NCI-H446 treated with DMSO at 0.1 percent for 48 hours (cell line): ENCODE data around the gene VAPB.
"Not testable (repeated sequence)": the region's sequence is repeated elsewhere in the genome, so short reads cannot be mapped to it uniquely, and the experiment has no call there.

Source experiments
- DNase-seq: peaks from one replicate; lab custom pipeline; 2025; lab: John Stamatoyannopoulos, UW

Gene VAPB

DNA sequence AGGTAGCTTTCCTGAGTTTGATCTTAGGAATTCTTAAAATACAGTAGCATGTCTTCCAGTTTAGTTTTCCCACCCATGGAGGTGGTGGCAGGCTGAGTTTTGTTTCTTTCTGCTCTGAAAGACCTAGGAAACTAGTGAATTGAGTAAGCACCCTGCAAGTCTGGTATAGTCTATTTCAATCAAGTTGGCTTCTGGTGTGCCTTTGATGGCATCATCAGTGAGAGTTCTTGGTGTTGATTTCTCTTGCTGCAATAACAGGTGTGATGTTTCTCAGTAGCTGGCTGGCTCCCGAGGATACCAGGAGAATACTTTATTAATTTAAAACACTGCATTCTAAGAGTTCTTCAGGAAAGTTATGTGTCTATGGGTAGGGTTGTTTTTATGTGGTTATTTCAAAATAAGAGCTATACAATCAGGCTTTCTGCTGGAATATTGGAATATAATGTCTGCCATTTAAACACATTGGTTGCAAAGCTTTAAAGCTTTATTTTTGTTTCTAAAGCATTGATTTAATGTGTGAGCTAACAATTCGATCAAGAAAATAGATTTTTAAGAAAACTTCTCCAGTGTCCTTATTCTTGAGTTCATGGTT lies 19.0 kb downstream of the VAPB start:
- DNase-seq, result no peak

DNA sequence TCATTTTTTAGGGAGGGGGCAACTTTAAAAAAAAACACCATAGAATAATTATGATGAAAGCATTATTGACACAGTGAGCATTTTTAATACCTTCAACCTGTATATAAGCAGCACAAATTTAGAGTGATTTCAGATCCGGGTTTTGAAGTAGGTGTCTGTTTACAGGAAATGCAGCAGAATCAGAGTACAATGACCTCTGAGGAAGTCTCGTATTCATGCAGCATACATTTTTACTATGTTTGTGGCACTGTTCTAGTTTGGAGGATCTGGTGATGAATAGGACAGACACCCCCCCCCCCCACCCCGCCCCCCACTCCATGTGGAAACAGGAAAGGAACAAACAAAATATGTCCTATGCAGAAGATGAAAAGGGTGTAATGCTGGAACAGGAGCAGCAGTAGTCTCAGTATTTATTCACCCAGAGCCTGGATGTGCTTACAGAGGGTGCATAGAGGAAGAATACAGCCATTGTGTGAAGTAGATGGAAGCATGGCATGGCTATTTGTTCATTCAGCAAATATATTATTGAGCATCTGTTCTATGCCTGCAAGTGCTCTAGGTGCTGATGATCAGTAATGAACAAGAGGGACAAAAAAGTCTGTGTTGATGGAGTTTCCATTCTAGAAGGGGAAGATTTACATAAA lies 19.7 kb downstream of the VAPB start:
- no peak for DNase-seq

DNA sequence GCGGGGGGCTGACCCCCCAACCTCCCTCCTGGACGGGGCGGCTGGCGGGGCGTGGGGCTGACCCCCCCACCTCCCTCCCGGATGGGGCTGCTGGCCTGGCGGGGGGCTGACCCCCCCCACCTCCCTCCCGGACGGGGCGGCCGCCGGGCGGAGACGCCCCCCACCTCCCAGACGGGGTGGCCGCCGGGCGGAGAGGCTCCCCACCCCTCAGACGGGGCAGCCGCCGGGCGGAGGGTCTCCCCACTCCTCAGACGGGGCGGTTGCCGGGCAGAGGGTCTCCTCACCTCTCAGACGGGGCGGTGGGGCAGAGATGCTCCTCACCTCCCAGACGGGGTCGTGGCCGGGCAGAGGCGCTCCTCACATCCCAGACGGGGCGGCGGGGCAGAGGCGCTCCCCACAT lies 25.2 kb downstream of the VAPB start:
- DNase-seq, result not testable (repeated sequence)

DNA sequence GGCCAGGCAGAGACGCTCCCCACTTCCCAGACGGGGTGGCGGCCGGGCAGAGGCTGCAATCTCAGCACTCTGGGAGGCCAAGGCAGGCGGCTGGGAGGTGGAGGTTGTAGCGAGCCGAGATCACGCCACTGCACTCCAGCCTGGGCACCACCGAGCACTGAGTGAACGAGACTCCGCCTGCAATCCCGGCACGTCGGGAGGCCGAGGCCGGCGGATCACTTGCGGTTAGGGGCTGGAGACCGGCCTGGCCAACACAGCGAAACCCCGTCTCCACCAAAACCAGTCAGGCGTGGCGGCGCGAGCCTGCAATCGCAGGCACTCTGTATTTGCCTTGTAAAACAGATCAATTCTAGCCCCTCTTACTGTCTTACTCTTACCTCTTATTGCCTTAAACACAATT lies 25.8 kb downstream of the VAPB start:
- not testable (repeated sequence) for DNase-seq

DNA sequence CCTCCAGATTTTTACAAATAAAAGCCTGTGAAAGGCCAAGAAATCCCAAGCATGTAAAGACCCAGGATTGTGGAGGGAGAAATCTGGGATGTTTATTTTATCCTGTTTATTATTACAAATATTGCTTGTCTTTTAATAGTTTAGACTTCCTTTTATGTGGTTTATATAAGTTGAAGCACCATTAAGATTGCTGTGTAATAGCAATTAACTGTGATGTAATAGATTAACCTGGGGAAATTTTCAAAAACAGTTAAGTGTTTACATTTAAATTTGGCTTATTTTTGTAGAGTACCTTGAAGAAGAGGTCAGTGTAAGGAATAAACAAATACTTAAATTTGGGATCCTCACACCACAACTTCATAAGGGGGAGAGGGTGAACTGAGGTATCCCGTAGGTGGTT lies 27.0 kb downstream of the VAPB start:
- DNase-seq, result no peak

DNA sequence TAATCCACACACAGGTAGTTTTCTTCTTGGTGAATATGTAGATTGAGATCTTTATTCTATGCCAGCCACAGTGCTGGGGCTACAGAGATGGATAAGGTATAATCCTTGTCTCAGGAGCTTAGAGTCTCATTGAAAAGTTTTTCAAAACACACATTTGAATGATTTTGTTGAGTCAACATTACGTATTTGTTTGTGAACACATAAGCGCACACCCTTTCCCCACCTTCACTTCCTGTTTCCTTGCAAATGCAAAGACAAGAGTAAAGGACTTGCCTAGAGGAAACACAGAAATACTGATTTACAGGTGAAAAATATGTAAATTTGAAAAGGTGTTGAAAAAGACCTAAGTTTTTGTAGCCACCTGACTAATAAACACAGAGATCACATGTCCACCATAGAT lies 27.8 kb downstream of the VAPB start:
- DNase-seq, result no peak

DNA sequence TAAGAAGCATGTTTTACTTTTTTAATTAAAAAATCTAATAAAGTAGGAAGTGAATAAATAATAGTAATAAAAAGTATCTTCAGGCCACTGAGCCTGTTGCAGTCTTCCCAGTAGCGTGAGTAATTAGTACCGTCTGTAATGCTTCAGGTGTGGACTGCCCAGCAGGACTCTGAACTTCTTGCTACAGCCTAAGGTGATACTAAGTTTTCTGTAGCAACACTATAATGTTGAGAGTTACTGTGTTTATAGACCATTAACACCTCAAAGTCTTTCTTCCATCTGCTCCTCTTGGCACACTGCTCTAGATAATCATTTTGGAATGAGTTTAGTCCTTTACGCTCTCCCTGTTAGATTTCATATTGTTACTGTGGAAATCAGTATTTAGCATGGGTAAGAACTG lies 28.4 kb downstream of the VAPB start:
- peak; percentile 41 for DNase-seq

DNA sequence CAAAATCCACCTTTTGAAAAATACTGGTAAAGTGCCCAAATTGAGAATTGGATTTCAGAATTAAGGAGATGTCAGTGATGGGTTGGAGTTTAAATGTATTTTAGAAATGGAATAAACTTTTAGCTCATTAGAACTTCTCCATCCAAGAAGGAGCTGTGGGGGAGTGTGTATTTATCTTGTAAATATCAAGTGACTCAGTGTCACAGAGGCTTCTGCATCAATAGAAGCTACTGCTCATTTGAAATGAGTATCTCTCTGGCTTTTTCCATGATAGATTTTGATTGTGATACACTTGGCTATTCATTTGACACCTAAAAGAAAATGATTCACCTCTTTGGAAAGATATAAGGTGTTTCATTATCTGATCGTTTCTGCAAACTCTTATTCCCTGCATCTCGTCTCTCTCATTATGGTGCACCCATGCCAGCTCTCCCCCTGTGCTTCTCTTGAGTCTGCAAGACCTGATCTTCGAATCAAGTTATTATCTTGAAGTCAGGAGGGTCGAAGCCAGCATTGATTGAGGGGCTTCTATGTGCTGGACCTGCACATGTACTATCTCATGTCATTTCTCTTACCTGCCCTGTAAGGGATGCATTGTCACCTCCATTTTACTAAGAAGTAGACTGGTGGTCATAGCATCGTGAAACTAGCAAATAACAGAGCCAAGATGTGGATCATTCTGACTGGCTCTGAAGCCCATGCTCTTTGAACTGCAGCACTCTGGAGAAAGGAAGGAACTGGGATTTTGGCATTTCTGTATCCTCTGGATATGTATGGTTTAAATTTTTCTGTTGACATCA lies 30.1 kb downstream of the VAPB start:
- no peak for DNase-seq

DNA sequence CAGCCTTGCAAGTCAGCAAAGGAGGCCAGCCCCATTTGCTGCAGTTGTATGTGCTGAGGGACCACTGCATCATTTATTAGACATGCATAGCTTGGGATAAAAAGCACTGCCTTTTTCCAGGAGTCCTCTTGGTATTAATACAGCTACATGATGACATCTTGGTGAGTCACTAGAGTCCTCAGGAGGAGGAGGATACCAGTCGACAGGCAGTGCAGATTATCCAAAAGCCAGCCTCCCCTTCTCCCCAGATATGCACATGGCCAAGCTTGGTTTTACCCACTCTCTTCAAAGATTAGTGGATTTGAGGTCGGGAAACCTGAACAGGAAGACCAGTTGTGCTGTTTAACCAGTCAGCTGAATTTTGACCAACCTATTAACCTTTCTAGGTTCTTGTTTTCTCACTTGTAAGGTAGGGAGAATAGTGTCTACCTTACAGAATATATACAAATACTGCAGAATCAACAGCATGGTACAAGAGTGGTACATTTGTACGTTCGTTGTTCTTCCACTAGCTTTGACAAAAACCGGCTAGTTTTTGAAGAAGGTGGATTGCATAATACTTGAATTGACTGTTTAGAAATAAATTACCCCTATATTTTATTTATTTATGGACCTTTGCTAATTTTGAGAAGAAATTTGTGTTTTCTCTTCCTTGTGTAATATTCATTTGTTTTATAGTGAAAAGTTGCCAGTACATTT lies 31.9 kb downstream of the VAPB start:
- no peak for DNase-seq

DNA sequence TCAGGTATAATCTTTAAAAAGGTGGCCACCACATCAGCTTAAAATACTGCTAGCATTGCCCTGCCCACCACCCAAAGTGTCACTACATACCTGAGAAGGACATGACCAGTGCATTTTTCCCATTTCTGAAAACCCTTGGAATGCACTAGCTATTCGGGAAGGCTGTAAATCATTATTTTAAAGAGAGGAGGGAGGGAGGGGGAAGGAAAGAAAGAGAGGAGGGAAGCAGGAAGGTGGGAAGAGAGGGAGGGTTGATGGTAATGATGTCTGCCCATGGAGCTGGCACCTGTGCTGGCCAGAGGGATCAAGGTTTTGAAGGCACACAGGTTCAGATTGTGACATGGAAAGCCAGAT lies 32.4 kb downstream of the VAPB start:
- DNase-seq, result no peak

DNA sequence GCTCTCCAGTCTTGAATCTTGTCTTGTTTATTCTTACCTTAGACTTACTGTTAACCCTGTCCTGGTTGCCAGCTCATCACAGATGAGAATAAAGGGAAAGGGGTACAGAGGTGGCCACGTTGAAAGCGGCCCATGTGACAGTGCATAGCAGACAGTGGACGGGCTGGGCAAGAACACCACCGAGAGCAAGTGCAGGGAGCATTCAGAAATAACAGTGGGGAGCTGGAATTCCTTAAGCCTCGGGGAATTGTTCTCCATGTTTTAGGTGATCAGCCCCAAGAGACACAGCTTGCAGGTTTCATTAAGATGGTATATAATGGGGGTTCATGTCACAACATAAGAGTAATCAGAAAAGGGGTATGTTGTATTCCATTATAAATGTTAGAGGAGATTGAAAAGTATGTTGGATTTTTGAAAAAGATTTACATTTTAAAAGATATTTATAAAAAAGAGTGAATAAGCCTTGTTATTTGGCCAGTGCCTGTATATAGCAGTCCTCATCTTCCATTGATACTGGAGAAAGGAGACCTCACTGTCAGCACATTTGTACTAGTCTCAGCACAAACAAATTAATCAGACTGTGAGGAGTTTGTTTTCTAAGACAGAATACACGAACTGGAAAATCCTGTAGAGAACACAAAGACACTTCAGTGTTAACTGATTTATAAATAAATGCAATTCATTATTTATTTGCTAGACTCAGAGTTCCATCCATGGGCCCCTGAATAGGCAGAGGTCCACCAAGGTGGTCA lies 35.4 kb downstream of the VAPB start:
- no peak for DNase-seq

DNA sequence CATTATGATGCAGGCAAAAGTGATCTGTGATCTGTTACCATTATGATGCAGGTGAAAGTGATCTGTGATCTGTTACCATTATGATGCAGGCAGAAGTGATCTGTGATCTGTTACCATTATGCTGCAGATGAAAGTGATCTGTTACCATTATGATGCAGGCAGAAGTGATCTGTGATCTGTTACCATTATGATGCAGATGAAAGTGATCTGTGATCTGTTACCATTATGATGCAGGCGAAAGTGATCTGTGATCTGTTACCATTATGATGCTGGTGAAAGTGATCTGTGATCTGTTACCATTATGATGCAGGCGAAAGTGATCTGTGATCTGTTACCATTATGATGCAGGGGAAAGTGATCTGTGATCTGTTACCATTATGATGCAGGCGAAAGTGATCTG lies 38.5 kb downstream of the VAPB start:
- not testable (repeated sequence) for DNase-seq

DNA sequence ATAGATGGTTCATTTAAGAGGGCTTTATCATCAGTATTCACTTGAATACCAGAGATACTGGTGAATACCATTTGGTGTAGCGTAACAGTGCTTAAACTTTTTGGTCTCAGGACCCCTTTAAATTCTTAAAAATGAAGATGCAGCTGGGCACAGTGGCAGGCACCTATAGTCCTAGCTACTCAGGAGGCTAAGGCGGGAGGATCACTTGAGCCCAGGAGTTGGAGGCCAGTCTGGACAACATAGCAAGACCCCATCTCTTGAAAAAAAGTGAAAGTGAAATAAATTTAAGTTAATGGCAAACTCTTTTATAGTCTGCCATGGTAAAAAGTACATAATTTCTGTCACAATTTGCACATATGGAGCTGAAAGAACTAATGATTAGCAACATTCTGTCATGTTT lies 39.3 kb downstream of the VAPB start:
- DNase-seq, result no peak

DNA sequence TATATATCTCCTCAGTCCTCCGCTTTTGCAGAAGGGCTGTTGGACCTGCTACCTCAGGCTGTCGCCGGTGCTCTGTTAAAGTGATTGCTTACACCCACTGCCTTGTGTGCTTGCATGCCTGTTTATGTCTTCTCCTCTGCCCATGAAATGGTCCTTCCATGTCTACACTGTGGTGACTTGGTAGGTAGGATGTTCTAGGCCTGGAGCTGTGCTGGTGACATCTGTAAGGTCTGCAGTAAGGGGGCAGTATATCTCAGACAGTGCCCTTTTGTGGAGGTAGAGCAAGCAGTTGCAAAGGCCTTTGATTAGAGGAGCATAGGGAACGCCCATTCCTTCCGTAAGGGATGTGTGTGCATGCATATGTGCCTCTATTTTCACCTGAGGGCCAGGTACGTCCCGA lies 40.3 kb downstream of the VAPB start:
- no peak for DNase-seq

DNA sequence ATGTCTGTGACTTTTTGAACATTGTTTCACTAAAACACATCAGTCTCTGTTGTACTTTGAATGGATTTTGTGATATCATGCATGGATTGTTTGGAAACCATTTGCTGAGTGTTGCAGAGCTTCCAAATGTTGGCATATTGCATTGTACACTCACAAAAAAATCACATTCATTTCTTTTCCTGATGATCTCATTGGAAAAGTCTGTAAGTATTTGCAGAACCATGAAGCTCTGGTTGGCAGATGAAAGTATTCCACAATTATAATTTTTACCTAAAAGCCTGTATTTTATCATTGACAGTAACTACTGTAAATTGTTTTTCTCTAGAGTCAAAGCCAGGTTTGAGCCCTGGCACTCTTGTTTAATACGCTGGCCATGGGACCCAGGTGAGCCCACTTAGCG lies 42.1 kb downstream of the VAPB start:
- DNase-seq, result no peak

DNA sequence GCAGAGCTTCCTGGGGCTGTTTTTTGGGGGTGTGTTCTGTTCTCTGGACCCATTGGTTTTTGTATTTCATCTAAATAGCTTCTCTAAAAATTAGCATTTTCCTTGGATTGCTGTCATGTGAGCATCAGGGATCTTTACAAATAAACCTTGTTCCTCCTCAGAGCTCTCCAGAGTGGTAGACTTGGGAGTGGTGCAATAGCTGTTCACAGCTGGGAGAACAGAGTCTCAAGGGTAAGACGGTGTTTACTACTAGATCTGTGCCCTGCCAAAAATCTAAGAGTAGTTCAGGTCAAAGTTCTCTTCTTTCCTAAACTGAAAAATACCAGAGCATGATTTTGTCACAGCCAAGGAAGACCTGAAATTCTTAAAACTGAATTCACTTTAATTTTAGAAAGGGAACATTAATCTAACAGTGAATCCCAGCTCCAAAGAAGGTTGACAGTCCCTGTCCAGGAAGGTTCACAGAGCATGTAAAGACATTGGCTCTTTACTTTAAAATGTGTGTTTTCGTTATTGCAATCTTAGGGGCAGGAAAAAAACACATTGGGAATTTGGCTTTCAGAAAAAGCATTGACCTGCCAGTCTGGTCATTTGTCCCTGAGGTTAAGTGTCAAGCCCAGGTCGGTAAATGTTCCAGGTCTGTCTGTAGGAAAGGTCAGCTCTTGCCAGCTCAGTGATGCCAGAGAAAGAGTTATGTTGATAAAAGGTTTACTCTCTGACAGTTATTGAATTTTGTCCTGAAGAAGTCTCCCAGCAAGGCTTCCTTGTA lies 43.3 kb downstream of the VAPB start:
- no peak for DNase-seq

DNA sequence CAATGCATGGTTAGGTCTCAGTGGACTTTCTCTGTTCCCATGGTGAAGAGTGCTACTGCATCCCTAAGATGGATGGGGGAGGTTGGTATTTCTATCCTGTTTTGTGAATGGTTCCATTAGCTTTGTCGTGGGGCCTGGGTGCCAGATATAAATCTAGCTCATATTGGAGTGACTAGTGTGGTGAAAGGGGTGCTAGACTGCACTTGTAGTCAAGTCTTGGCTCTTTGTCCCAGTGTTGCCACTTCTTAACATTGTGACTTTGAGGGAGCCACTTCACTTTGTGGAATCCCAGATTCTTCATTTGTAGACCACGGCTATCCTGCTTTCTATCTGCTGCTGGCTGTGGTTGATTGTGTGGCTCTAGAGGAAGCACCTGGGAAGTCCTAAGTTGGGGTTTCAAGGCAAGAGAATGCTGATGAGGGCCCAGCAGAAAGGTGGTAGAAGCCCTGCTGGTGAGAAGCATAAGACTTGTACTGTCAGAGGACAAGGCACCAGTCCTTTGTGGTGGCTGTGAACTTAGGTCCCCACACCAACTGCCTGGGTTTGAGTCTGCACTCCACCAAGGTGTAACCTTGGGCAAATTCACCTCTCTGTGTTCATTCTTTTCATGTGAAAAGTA lies 44.1 kb downstream of the VAPB start:
- DNase-seq, result no peak

DNA sequence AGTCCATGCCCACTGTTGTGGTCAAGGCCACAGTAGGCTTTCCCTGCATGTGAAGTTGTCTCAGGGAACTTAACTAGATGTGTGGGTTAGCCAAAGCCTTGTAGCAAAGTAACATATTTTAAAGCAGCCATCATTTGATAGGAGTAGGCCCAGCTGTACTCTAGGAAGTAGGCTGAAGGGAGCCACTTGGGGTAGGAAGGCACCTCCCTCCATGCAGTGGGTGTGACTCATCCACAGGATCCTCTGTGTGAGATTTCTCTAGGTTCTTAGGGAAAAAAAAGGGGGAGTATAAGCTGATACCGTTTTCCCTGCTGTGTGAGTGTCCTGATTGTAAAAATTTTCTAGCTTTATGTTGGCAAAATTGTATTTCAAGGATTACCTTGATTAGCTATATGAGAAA lies 44.7 kb downstream of the VAPB start:
- no peak for DNase-seq

DNA sequence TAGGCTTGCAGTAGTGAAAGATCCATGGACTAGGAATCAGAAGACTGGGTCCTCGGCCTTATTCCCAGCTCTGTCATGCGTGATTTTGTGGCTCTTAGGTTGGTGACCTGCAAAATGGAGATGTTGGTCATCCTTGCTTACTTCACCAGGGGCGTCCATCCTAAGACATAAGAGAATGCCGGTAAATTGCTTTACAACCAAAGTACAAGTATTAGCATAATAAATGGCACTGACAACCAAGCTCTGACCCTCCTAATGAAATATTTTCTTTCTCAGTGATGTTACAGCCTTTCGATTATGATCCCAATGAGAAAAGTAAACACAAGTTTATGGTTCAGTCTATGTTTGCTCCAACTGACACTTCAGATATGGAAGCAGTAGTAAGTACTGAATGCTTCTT lies 45.3 kb downstream of the VAPB start:
- DNase-seq, result no peak

DNA sequence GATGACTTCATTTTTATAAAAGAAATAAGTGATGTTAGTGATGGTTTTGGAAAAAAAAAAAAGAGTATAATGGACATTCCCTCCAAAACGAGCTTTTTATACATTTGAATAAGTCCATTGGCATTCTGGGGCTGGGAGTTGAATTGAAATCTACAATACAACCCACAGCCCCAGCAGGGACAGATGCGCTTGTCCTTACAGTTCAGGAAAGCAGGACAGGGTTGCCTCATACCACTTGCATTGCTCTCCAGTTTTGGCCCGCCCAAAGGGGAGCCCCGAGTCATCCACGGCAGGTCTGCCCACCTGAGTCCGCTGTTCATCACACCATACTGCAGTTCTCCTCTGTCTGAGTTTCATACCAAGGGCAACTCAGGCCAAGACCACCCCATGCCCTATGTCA lies 46.2 kb downstream of the VAPB start:
- no peak for DNase-seq
